Smooth muscle cell (in vitro differentiated cells): ENCODE data around the gene EDDM13. TPM values are rescaled to one million over a fixed set of nuclear protein-coding genes. Genes with fewer than 3 reads are reported as not detected.

Experiments
- DNase-seq: peaks from one replicate; lab custom pipeline; 2025; ENCODE audit not compliant: unreplicated experiment; lab: John Stamatoyannopoulos, UW
- H2AFZ ChIP-seq: fragments of 200-600 bp; sonication (generic); 2 replicates; pipeline ENCODE4 v1.6.0; 2016; ENCODE audit warnings: antibody characterized with exemption, low read depth, mild to moderate bottlenecking
- H3F3A ChIP-seq: fragments of 200-600 bp; sonication (generic); 2 replicates; pipeline ENCODE4 v1.6.0; 2017; ENCODE audit warnings: antibody characterized with exemption, low read depth
- H3K27ac ChIP-seq: fragments of 200-600 bp; sonication (generic); 2 replicates; pipeline ENCODE4 v1.5.1; 2016; ENCODE audit warnings: low read depth, mild to moderate bottlenecking
- H3K27me3 ChIP-seq: fragments of 200-600 bp; sonication (generic); 2 replicates; pipeline ENCODE4 v1.6.1; 2016; ENCODE audit warnings: low read depth, mild to moderate bottlenecking
- H3K36me3 ChIP-seq: fragments of 200-600 bp; sonication (generic); 2 replicates; pipeline ENCODE4 v1.5.1; 2016; ENCODE audit warnings: low read depth
- H3K4me1 ChIP-seq: fragments of 200-600 bp; sonication (generic); 2 replicates; pipeline ENCODE4 v1.5.1; 2016; ENCODE audit warnings: low read depth
- H3K4me2 ChIP-seq: fragments of 200-600 bp; sonication (generic); 2 replicates; pipeline ENCODE4 v1.6.0; 2016; ENCODE audit warnings: mild to moderate bottlenecking
- H3K4me3 ChIP-seq: fragments of 200-600 bp; sonication (generic); 2 replicates; pipeline ENCODE4 v1.5.1; 2016; ENCODE audit warnings: mild to moderate bottlenecking
- H3K79me2 ChIP-seq: fragments of 200-600 bp; sonication (generic); 2 replicates; pipeline ENCODE4 v1.6.0; 2016; ENCODE audit warnings: low read depth, mild to moderate bottlenecking
- H3K9ac ChIP-seq: fragments of 200-600 bp; sonication (generic); 2 replicates; pipeline ENCODE4 v1.6.0; 2016; ENCODE audit warnings: low read depth
- H3K9me3 ChIP-seq: fragments of 200-600 bp; sonication (generic); replicated peaks from 2 replicates; pipeline ENCODE4 v1.5.1; 2016; ENCODE audit warnings: low read depth
- H4K20me1 ChIP-seq: fragments of 200-600 bp; sonication (generic); 2 replicates; pipeline ENCODE4 v1.6.0; 2016; ENCODE audit warnings: low read depth
- CTCF ChIP-seq: fragments of 200-600 bp; sonication (generic); IDR thresholded peaks from 2 replicates; pipeline ENCODE4 v1.5.1; 2017; ENCODE audit warnings: borderline replicate concordance, mild to moderate bottlenecking, antibody characterized with exemption; ENCODE audit not compliant: insufficient read depth, poor library complexity, severe bottlenecking
- WGBS: methylation state at CpG from one replicate; pipeline ENCODE4 v1.1.7; 2016; ENCODE audit warnings: low lambda C conversion rate; 5-methylcytosine and 5-hydroxymethylcytosine counted together
- polyA plus RNA-seq: library from polyadenylated mRNA; unstranded; fragments of >200 nt; fragmentation: Nextera tagmentation; extraction: Ambion mirVana; gene quantifications from 2 replicates; pipeline ENCODE4 v1.2.1, GENCODE V29; 2016
- total RNA-seq: library from RNA; depleted of rRNA; stranded (reverse); fragments of >200 nt; gene quantifications from 2 replicates; pipeline ENCODE4 v1.2.3, GENCODE V29; 2014

Gene EDDM13
- total and polyA plus RNA-seq, 2 experiments from 2014 or later: 0.58 TPM; not detected in 1

- no peaks in the 10 kb centered on the region for H3K9me3 ChIP-seq
- H3K27ac ChIP-seq: no peak overlapping the region
- H2AFZ ChIP-seq: no peak overlapping the region
- H3K79me2 ChIP-seq: no peaks in the 10 kb centered on the region
- no peaks in the 10 kb centered on the region for H4K20me1 ChIP-seq
- no peak for TF ChIP-seq CTCF
- H3K4me2 ChIP-seq: no peak overlapping the region
- peaks cover 5% of the 10 kb centered on the region for H3K36me3 ChIP-seq
- H3K27me3 ChIP-seq: no peaks in the 10 kb centered on the region
- H3K9ac ChIP-seq: no peak overlapping the region
- no peaks in the 10 kb centered on the region for H3F3A ChIP-seq
- H3K4me1 ChIP-seq: no peaks in the 10 kb centered on the region
- WGBS: 79% methylated on average over 6 of the region's 6 CpGs
- no peak overlapping the region for H3K4me3 ChIP-seq
- no peak for DNase-seq
Observed at GRCh38 chr19:56269348-56269747, 3.2 kb upstream of the EDDM13 start.

GRCh38 chr19:56270676-56271075 lies 1.9 kb upstream of the EDDM13 start:
- H3K36me3 ChIP-seq: peaks cover 5% of the 10 kb centered on the region
- no peak overlapping the region for H3K4me3 ChIP-seq
- no peak overlapping the region for H2AFZ ChIP-seq
- no peak for DNase-seq
- H3K4me2 ChIP-seq: no peak overlapping the region
- no peaks in the 10 kb centered on the region for H3K27me3 ChIP-seq
- H3K9ac ChIP-seq: no peak overlapping the region
- H3K9me3 ChIP-seq: no peaks in the 10 kb centered on the region
- WGBS: 86% methylated on average over 3 of the region's 3 CpGs
- no peak for TF ChIP-seq CTCF
- no peaks in the 10 kb centered on the region for H3K4me1 ChIP-seq
- no peaks in the 10 kb centered on the region for H3K79me2 ChIP-seq
- no peaks in the 10 kb centered on the region for H3F3A ChIP-seq
- H3K27ac ChIP-seq: no peak overlapping the region
- H4K20me1 ChIP-seq: no peaks in the 10 kb centered on the region

- no peak overlapping the region for H3K27ac ChIP-seq
- DNase-seq: no peak
- H3K4me2 ChIP-seq: no peak overlapping the region
- WGBS: 91% methylated on average over 6 of the region's 6 CpGs
- no peaks in the 10 kb centered on the region for H3K9me3 ChIP-seq
- H3K36me3 ChIP-seq: peaks cover 5% of the 10 kb centered on the region
- no peak overlapping the region for H2AFZ ChIP-seq
- no peak overlapping the region for H3K9ac ChIP-seq
- H4K20me1 ChIP-seq: no peaks in the 10 kb centered on the region
- no peak overlapping the region for H3K4me3 ChIP-seq
- no peak for TF ChIP-seq CTCF
- no peaks in the 10 kb centered on the region for H3K4me1 ChIP-seq
- no peaks in the 10 kb centered on the region for H3K79me2 ChIP-seq
- no peaks in the 10 kb centered on the region for H3K27me3 ChIP-seq
- H3F3A ChIP-seq: no peaks in the 10 kb centered on the region
Observed at GRCh38 chr19:56271151-56271550, 1.4 kb upstream of the EDDM13 start.

- H3K4me2 ChIP-seq: no peak overlapping the region
- no peak overlapping the region for H3K4me3 ChIP-seq
- no peak for TF ChIP-seq CTCF
- WGBS: 32% methylated on average over 6 of the region's 6 CpGs
- DNase-seq: no peak
- no peaks in the 10 kb centered on the region for H4K20me1 ChIP-seq
- no peak overlapping the region for H2AFZ ChIP-seq
- H3K9me3 ChIP-seq: no peaks in the 10 kb centered on the region
- H3K9ac ChIP-seq: no peak overlapping the region
- H3K36me3 ChIP-seq: peaks cover 11% of the 10 kb centered on the region
- H3K27me3 ChIP-seq: no peaks in the 10 kb centered on the region
- no peaks in the 10 kb centered on the region for H3K4me1 ChIP-seq
- no peaks in the 10 kb centered on the region for H3F3A ChIP-seq
- H3K27ac ChIP-seq: no peak overlapping the region
- H3K79me2 ChIP-seq: no peaks in the 10 kb centered on the region
Observed at GRCh38 chr19:56273563-56274117, 1.1 kb downstream of the EDDM13 start.
